Cerebellar cortex (tissue), 1 donor: ENCODE measurements around the gene CCDC7.
"Not testable (repeated sequence)": the region's sequence is repeated elsewhere in the genome, so short reads cannot be mapped to it uniquely, and the experiment has no call there.

ENCODE experiments used
- DNase-seq: peaks from one replicate; pipeline ENCODE4 v3.0.0-alpha.2; 2015; ENCODE audit warnings: low spot score

The CCDC7 gene

DNA sequence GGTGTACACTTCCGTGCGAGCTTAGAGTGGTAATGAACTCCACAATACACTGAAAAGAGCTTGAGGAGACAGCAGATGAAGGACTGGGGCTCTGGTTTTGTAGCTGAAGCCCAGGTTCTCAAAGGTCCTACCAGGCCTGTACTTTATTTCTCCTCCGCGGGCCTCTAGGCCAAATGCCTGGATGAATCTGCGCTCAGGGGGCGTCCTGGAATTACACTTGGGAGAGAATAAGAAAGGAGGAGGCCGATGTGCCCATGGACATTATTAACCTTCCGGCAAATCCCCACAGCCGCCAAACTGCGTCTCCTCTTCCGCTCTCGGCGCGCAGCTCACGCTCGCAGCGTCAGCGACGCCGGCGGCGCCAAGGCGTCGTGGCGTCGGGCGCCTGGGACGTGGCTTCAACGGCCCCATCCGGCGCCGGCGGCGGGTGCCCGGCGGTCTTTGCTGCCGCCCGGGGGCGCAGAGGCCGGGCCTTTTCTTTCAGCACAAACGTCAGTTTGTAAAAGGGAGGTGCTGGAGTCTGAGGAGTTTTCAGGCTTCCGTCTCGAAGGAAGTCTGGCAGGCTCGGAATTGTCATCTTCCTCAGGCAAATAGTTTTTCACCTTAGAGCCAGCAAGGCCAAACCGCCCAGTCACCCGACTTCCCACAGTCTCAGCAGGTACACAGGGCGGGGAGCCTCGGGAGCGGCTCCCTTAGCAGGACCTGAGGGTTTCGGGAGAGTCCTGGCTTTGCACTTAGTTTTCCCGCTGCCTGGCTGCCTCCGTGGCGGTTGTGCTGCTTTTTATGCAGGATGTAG is at the start of gene CCDC7:
TSS of gene CCDC7 (plus strand) at position 401 of the 796 bp plus-strand sequence. CDS start 5,503 bp downstream, outside the sequence.
- peak; percentile 86 for DNase-seq

DNA sequence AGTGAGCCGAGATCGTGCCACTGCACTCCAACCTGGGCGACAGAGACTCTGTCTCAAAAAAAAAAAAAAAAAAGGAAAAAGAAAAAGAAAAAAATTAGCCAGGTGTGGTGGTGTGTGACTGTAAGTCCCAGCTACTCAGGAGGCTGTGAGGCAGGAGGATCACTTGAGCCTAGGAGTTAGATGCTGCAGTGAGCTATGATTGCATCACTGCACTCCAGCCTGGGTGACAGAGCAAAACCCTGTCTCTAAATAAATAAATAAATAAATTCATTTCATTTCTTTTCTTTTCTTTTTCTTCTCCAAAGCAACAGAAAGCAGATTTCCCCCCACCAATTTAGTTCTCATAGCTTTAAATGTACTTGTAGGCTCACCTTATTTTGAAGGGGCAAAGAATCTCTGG is 48.8 kb upstream of the CCDC7 start:
- DNase-seq: not testable (repeated sequence)

GRCh38 chr10:32399720-32400119 is 46.2 kb upstream of the CCDC7 start:
- not testable (repeated sequence) for DNase-seq

DNA sequence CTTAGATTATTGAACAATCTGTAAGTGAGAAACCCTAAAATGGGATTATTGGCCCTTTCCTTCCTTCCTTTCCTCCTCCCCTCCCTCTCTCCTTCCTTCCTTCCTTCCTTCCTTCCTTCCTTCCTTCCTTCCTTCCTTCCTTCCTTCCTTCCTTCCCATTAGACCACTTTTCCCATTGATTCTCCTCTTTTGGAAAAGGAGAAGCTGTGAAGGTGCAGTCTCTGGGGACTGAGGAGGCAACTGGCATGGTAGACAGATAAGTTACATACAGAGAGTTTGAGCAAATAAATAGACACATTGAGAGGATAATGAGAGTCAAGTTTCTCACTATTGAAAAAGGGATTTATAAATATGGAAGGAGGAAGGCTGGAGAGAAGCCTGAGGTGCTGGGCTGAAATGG is 45.0 kb upstream of the CCDC7 start:
- DNase-seq: no peak

DNA sequence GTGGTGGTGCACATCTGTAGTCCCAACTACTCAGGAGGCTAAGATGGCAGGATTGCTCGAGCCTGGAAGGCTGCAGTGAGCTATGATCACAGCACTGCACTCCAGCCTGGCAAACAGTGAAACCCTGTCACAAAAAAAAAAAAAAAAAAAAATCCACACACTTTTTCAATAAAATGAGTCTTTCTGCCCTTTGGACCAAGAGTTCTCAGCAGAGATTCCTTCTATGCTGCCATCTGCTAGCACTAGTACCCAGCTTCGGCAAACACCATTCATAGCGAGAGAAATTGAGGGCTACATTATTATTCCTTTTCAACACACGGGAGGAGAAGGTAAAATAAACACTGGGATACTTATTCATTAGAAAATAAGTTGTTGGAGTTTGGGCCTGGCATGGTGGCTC is 43.4 kb upstream of the CCDC7 start:
- DNase-seq: no peak

GRCh38 chr10:32403091-32403490 is 42.8 kb upstream of the CCDC7 start:
- DNase-seq: no peak

- DNase-seq: no peak
Observed at GRCh38 chr10:32408690-32409089, 37.2 kb upstream of the CCDC7 start.

DNA sequence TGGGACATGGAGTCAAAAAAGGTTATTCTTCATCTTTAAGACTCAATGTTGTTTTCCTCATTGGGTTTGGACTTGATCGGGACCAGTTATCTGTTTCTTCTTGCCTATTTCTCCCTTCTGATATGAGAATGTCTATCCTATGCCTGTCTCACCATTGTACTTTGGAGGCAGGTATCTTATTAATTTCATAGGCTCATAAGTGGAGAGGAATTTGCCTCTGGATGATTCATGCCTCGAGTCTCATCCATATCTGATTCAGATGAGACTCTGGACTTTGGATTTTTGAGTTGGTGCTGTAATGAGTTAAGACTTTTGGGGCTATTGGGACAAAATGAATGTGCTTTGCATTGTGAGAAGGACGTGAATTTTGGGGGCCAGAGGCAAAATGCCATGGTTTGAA is 36.2 kb upstream of the CCDC7 start:
- DNase-seq: no peak

DNA sequence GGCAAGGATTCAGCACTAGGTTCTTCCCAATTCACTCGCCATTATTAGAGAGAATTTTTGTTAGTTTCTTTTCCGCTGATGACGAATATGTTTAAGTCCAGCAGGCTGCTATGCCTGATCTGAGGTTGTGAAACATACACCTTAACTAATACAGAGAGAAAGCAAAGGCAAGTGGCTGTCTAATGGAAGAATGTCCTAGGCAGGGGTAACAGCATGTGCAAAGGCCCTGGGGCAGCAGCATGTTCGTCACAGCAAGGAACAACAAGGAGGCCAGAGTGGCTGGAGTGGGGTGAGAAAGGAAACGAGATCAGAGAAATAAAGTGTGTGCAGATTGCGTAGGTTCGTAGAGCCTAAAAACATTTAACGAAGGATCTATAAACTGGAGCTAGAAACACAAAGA is 35.4 kb upstream of the CCDC7 start:
- no peak for DNase-seq

- DNase-seq: no peak
Observed at GRCh38 chr10:32411797-32412498, 34.0 kb upstream of the CCDC7 start.

DNA sequence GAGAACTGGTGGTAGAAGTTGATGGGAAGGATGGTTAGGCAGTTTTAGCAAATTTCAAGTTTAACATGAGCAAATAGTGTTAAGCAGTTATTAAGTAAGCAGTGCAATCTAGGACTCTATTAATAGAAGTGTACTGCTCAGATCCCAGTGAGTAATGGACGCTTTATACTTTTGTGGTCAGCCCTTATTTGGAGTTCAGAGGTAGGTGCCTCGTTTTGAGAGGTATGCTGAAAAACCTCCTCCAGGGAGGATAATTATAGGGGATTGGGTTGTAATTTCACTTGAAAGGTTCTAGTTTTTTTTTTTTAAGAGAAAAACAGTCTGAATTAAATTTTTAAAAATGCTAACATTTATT is 33.5 kb upstream of the CCDC7 start:
- no peak for DNase-seq

- no peak for DNase-seq
Observed at GRCh38 chr10:32413513-32413912, 32.4 kb upstream of the CCDC7 start.

DNA sequence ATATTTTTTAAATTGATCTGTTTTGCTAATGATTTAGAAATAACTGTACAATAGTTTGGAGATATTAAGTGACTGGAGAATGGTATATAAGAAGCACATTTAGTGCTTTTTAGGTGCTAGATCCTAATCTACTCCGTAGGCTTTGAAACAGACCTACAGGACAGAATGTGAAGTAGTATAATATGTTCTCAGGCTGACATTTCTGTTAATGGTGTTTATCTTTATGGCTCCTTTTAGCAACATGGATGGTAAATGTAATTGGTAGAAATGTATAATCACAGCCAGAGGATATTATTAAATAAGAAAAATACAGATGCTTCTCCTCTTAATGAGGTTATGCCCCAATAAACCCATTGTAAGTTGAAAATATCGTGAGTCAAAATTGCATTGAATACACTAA is 30.6 kb upstream of the CCDC7 start:
- no peak for DNase-seq

DNA sequence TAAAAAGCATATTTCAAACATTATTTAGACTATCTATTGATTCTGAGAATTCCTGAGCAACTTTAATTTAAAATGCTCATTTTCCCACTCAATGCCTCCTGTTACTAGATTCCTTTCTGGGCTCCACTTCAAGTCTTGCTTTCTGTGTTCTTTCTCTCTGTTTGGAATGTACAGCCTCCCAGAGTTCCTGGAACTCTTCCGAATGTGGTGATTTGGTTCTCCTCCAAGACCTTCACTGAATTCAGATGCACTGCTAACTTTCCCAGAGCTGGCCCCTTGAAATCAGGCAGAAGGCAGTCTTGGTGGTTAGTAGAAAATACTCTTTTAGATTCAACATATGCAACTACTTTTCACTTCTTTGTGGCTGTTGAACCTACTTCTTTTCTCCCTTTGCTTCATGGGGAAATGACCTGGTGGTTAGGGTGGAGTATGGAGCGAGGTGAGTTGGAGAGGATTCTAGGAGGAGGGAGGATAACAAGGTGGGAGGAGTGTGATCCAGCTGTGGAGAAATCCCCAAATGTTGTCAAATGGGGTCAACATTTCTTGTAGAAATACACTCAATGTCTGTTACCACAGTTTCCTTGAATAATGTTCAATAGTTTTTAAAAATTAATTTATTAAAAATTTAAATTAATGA is 27.9 kb upstream of the CCDC7 start:
- DNase-seq: peak; percentile 16

DNA sequence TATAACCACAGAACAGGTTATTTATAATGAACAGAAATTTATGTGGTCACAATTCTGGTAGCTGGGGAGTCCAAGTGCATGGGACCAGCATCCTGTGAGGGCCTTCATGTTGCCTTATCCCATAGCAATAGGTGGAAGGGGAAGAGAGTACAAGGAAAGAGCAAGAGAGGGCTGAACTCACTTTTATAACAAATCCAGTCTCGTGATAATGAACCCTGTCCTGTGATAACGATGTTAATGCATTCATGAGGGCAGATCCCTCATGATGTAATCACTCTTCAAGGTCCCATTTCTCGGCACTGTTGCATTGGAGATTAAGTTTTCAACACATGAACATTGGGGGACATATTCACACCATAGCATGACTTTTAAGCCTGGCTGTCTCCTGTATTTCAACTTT is 27.4 kb upstream of the CCDC7 start:
- no peak for DNase-seq

- no peak for DNase-seq
Observed at GRCh38 chr10:32419615-32420014, 26.3 kb upstream of the CCDC7 start.

GRCh38 chr10:32426186-32426585 is 19.8 kb upstream of the CCDC7 start:
- DNase-seq: no peak

- DNase-seq: no peak
Observed at GRCh38 chr10:32433542-32433941, 12.4 kb upstream of the CCDC7 start.

- DNase-seq: no peak
Observed at GRCh38 chr10:32436215-32436614, 9.7 kb upstream of the CCDC7 start.

- no peak for DNase-seq
Observed at GRCh38 chr10:32437334-32437733, 8.6 kb upstream of the CCDC7 start.

GRCh38 chr10:32445036-32445435 is 904 bp upstream of the CCDC7 start:
- no peak for DNase-seq

GRCh38 chr10:32446536-32447406 is 831 bp downstream of the CCDC7 start:
- DNase-seq: peak; percentile 64
